ENCODE data around the gene GARIN5B.
"Not testable (repeated sequence)": the region's sequence is repeated elsewhere in the genome, so short reads cannot be mapped to it uniquely, and the experiment has no call there.

Gene GARIN5B

DNA sequence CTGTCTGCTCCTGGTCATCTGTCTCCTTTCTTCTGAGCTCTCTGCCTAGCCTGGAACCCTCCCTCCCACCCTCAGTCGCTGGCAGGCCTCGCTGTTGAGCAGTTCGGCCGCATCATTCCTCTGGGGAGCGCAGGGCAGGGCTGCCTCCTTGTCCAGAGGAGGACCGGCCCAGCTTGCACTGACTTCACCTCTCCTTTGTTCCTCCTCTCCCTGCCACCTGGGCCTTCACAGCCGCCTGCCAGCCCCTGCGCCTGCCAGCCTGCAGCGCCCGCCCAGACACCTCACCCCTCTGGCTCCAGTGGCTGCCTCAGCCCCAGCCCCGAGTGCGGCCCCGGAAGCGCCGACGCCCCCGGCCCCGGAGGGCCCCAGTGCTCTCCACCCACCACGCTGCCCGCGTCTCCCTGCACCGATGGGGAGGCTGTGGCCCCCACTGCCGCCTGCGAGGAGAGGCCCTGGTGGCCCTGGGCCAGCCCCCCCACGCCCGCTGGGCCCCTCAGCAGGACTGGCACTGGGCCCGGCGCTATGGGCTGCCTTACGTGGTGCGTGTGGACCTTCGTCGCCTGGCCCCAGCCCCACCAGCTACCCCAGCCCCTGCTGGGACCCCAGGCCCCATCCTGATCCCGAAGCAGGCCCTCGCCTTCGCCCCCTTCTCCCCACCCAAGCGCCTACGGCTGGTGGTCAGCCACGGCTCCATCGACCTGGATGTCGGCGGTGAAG, 16.2 kb downstream of the GARIN5B start:
- DNase-seq = no peak

GRCh38 chr19:55345818-55346724, 17.0 kb downstream of the GARIN5B start:
- no peak for DNase-seq

DNA sequence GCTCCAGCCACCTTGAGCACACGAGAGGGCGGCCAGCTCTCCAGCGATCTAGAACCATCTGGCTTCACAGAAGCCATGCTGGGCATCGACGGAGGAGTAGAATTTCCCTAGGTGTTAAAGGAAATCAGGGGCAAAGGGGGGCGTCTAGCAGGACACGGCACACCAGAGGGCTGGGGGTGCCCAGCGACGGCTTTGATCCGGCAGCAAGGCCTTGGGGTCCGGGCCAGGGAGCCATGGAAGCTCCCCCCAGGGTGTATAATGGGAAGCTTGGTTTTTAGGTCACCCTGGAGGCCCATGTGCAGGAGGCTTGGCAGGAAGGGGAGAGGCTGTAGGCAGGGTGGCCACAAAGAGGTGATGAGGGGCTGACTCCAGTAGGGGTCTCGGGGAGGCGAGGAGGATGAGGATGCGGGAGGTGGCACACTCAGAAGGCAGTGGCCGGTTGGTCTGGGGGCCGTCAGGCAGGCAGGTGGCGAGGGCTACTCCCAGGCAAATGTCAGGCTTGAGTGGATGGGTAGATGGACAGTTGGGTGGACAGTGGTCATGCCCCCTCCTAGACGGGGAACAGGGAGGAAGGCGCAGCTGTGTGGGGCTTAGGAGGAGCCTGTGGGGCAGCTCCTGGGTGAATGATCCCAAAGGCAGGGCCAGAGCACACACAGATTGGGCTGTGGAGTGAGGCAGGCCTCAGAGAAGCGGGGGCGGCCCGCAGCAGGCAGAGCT, 17.8 kb downstream of the GARIN5B start:
- no peak for DNase-seq

GRCh38 chr19:55344444-55344843, 18.6 kb downstream of the GARIN5B start:
- peak; percentile 49 to 70 for DNase-seq

DNA sequence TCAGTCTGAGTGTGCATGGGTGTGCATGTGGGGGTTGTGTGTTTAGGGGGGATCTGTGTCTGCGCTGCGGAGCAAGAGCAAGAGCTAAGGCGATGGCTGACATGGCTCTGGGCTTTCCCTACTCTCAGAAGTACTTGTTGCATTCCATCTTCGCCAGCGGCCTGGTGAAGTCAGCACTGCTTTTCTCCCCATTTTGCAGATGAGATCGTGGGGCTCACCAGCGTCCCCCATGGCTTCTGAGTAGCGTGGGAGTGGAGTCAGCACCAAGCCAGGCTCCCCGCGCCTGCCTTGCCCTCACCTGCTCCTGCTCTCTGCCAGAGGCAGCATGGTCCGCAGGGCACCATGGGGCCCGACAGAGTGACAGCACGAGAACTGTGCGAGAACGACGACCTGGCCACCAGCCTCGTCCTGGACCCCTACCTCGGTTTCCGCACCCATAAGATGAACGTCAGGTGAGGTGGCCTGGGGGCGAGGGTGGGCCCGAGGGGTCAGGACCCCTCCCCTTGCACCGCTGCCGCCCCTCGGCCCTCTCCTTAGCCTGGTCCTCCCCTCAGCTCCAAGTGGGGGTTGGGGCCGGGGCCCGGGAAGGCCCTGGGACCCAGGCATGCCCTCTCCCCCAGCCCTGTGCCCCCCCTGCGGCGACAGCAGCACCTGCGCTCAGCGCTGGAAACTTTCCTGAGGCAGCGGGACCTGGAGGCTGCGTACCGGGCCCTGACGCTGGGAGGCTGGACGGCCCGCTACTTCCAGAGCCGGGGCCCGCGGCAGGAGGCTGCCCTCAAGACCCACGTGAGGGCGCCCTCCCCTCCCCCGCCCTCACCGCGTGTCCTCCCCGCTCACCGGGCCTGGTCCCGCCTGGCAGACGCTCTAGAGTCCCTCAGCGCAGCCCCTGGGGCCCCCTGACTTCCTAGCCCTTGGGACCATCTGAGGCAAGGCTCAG, 21.2 kb downstream of the GARIN5B start:
- DNase-seq = no peak

GRCh38 chr19:55341171-55341588, 21.9 kb downstream of the GARIN5B start:
- peak; percentile 76 to 84 for DNase-seq

DNA sequence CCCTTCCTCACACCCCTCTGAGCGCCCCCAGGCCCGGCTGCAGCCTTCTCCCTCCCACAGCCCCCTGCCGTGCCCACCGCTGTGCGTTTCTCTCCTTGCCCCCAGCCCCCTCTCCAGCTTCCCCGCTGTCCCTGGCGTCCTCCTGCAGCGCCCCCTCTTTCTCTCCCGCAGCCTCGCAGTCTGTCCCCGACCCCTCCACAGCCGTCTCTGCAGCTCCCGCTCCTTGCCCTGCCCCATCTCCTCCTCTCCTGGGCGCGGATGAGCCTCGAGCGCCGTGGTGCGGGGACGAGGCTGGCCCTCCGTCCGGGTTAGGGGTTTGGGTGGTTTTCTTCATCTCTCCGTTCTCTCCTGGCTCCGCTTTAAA, 22.3 kb downstream of the GARIN5B start:
- DNase-seq = peak in 1 of 2 experiments; percentile 53

- no peak for DNase-seq
Observed at GRCh38 chr19:55339889-55340783, 22.9 kb downstream of the GARIN5B start.

GRCh38 chr19:55339105-55339888, 23.8 kb downstream of the GARIN5B start, which contains the start of gene KMT5C:
Gene KMT5C (plus strand): TSS chr19:55339876. CDS start chr19:55341937, 2,061 bp downstream.
- peak; percentile 100 for DNase-seq

GRCh38 chr19:55336101-55336500, 27.0 kb downstream of the GARIN5B start:
- no peak for DNase-seq

GRCh38 chr19:55333870-55334269, 29.2 kb downstream of the GARIN5B start:
- no peak for DNase-seq

GRCh38 chr19:55329791-55330190, 33.3 kb downstream of the GARIN5B start:
- not testable (repeated sequence) for DNase-seq

DNA sequence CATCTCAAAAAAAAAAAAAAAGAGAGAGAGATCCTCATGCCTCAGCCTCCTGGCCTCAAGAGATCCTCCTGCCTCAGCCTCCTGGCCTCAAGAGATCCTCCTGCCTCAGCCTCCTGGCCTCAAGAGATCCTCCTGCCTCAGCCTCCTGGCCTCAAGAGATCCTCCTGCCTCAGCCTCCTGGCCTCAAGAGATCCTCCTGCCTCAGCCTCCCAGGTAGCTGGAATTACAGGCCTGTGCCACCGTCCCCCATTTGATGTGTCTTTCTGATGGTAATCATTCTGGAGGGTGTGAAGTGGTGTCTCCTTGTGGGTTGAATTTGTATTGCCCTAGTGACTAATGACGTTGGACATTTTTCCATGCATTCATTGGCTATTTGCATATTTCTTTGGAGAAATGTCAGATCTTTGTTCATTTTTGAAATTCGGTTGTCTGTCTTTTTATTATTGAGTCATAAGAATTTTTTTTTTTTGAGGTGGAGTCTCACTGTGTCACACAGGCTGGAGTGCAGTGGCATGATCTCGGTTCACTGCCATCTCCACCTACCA, 34.2 kb downstream of the GARIN5B start:
- DNase-seq = not testable (repeated sequence)

DNA sequence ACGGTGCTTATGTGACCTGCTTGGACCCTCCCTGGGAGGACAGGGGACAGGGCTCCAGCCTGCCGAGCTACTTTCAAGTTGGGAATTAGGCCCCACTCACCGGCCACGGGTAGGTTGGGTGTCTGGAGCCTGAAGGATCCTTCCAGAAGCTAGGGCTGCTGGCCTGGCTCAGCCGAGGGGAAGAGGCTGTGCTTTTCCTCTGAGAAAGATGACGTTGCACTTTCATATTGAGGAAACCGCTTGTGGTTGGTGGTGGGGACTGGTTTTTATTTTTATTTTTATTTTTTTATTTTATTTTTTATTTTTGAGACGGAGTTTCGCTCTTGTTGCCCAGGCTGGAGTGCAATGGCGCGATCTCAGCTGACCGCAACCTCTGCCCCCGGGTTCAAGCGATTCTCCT, 37.9 kb downstream of the GARIN5B start, which contains the start of gene TMEM150B:
TMEM150B (minus strand) TSS at position 170 of the 400 bp plus-strand sequence. CDS start 4,305 bp downstream, outside the sequence.
- no peak for DNase-seq

- no peak for DNase-seq
Observed at GRCh38 chr19:55324662-55325061, 38.4 kb downstream of the GARIN5B start.

DNA sequence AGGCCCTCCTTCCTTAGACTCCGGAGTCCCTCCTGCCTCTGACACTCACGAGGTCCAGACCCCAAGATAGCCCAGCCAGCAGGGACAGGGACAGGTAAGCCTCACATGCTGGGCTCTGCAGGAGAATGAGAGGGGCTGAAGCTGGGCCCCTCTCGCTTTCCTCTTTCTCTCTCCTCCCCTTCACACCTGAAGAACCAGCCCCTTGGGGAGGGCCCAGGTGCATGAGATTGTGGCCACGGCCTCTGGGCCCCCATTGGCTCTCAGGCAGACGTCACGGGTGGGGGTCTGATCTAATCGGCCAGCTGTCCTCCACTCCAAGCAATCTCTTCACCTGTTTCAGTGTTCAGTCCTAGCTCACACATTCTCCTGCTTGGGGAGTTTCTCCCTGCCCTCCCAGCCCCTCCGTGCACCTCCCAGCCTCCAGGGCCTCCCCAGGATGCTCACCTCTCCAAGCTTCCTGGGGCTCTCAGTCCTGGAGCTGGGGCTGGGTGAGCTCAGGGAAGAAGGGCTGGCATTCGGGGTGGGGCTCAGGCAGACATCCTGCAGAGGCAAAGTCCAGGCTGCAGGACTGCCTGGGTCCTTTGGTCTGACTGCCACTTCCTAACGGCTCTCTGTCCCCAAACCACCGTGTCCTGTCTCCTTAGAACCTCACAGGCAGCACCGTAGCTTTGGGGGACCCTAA, 40.7 kb downstream of the GARIN5B start:
- no peak for DNase-seq

DNA sequence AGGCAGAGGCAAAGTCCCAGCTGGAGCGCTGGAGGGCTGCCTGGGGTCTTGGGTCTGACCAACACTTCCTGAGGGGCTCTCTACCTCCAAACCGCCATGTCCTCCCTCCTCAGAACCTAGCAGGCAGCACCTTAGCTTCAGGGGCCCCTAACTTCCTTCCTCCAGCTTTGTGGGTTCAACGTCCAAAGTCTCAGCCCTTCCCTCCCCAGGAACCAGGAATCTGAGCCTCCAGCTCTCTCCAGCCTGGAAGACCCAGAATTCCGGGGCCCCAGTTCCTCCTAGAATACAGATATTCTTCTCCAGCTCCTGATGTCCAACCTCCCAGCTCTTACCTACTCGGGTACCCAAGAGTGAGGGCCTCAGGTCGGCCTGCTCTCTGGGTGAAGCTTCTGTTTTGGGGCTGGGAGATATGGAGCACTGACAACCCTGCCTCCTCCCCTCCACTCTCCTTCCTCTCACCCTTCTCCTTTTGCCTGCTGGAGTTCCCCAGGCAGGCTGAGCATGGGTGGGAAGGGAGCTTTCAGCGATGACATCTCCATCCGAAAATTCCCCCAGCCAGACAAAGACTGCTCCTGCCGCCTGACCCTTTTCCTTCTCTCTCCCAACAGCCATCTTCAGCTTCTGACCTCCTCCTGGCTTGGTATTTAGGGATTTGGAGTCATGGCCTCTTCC, 41.5 kb downstream of the GARIN5B start:
- no peak for DNase-seq

- DNase-seq = no peak
Observed at GRCh38 chr19:55320844-55321419, 42.1 kb downstream of the GARIN5B start.

Measured in NCI-H2081 (cell line).